ENCODE results near the gene XXYLT1.
"Not testable (repeated sequence)": the region's sequence is repeated elsewhere in the genome, so short reads cannot be mapped to it uniquely, and the experiment has no call there.

XXYLT1 gene

GRCh38 chr3:195063581-195064193, 207.3 kb downstream of the XXYLT1 start:
- no peak for DNase-seq (ENCODE audit: low read depth in 2 of 2)

- no peak for DNase-seq (ENCODE audit: low read depth in 2 of 2)
Observed at GRCh38 chr3:195062866-195063540, 208.0 kb downstream of the XXYLT1 start.

- no peak for DNase-seq (ENCODE audit: low read depth in 2 of 2)
Observed at GRCh38 chr3:195061756-195062655, 209.0 kb downstream of the XXYLT1 start.

GRCh38 chr3:195060531-195061291, 210.2 kb downstream of the XXYLT1 start:
- no peak for DNase-seq (ENCODE audit: low read depth in 2 of 2)

- DNase-seq (ENCODE audit: low read depth in 2 of 2): no peak
Observed at GRCh38 chr3:195060217-195060481, 210.8 kb downstream of the XXYLT1 start.

- no peak for DNase-seq (ENCODE audit: low read depth in 2 of 2)
Observed at GRCh38 chr3:195059471-195060216, 211.3 kb downstream of the XXYLT1 start.

GRCh38 chr3:195059006-195059350, 212.0 kb downstream of the XXYLT1 start:
- no peak for DNase-seq (ENCODE audit: low read depth in 2 of 2)

- DNase-seq (ENCODE audit: low read depth in 2 of 2): no peak
Observed at GRCh38 chr3:195058336-195059005, 212.5 kb downstream of the XXYLT1 start.

GRCh38 chr3:195057716-195058115, 213.2 kb downstream of the XXYLT1 start:
- no peak for DNase-seq (ENCODE audit: low read depth in 2 of 2)

GRCh38 chr3:195056506-195056905, 214.5 kb downstream of the XXYLT1 start:
- DNase-seq (ENCODE audit: low read depth in 2 of 2): no peak

- DNase-seq (ENCODE audit: low read depth in 2 of 2): no peak
Observed at GRCh38 chr3:195054311-195054710, 216.6 kb downstream of the XXYLT1 start.

- no peak for DNase-seq (ENCODE audit: low read depth in 2 of 2)
Observed at GRCh38 chr3:195052939-195053338, 218.0 kb downstream of the XXYLT1 start.

- DNase-seq (ENCODE audit: low read depth in 2 of 2): not testable (repeated sequence)
Observed at GRCh38 chr3:195050296-195050695, 220.7 kb downstream of the XXYLT1 start.

GRCh38 chr3:195048059-195048905, 222.7 kb downstream of the XXYLT1 start:
- no peak for DNase-seq (ENCODE audit: low read depth in 2 of 2)

GRCh38 chr3:195047536-195047935, 223.4 kb downstream of the XXYLT1 start:
- DNase-seq (ENCODE audit: low read depth in 2 of 2): no peak

GRCh38 chr3:195046441-195046840, 224.5 kb downstream of the XXYLT1 start:
- no peak for DNase-seq (ENCODE audit: low read depth in 2 of 2)

GRCh38 chr3:195045481-195046210, 225.3 kb downstream of the XXYLT1 start:
- no peak for DNase-seq (ENCODE audit: low read depth in 2 of 2)

GRCh38 chr3:195044411-195044810, 226.5 kb downstream of the XXYLT1 start:
- DNase-seq (ENCODE audit: low read depth in 2 of 2): no peak

- DNase-seq (ENCODE audit: low read depth in 2 of 2): no peak
Observed at GRCh38 chr3:195043607-195044339, 227.2 kb downstream of the XXYLT1 start.
